Pancreas (tissue), 10 donors: ENCODE results near the gene SUGP2. TPM values are rescaled to one million over a fixed set of nuclear protein-coding genes. Genes with fewer than 3 reads are reported as not detected.

ENCODE experiments used
- ATAC-seq, 4 donors: fragments of 200-7000 bp; cut with Tn5 transposase; one replicate each; pipeline versions ENCODE4 v1.8.0 to v1.9.1; 2020; ENCODE audit warnings: mild to moderate bottlenecking in 4 of 4, moderate library complexity in 4 of 4
- DNase-seq, 6 donors: peaks; one replicate each; pipeline ENCODE4 v3.0.0-alpha.2; 2020
- FAIRE-seq: peaks from 2 replicates; lab custom pipeline; 2012; peaks lifted over from hg19 to GRCh38; lab: Jason Lieb, UNC
- H3K27ac ChIP-seq, 4 donors: fragments of 200-600 bp; sonication (generic); 1 replicate in 3 of 4; 2 replicates in 1 of 4; pipeline versions ENCODE4 v1.5.0 to v1.8.0; 2020
- H3K27me3 ChIP-seq, 4 donors: fragments of 200-600 bp; one replicate each; pipeline ENCODE4 v1.8.0; 2021
- H3K36me3 ChIP-seq, 3 donors: fragments of 200-600 bp; sonication (generic) in 1 of 3; one replicate each; pipeline versions ENCODE4 v1.5.0 to v1.8.0; 2020 to 2021
- H3K4me1 ChIP-seq, 3 donors: fragments of 200-600 bp; one replicate each; pipeline ENCODE4 v1.8.0; 2021
- H3K4me3 ChIP-seq, 4 donors: fragments of 200-600 bp; sonication (generic) in 2 of 4; one replicate each; pipeline versions ENCODE4 v1.5.0 to v1.8.0; 2020 to 2021
- H3K9me3 ChIP-seq, 4 donors: fragments of 200-600 bp; one replicate each; pipeline ENCODE4 v1.8.0; 2021
- WGBS, 2 donors: extraction: QIAGEN DNeasy Blood & Tissue Kit; methylation state at CpG; one replicate each; pipeline ENCODE4 v1.1.7; 2013; 5-methylcytosine and 5-hydroxymethylcytosine counted together
- intact Hi-C, 3 donors: fragments of 100-400 bp; cut with DNase I; formaldehyde crosslinking; loops; one replicate each; pipeline versions ENCODE4 v1.11.1 to v1.14.2; 2022
- polyA plus RNA-seq, 2 donors: library from polyadenylated mRNA; stranded (reverse); fragments of 200-250 nt; gene quantifications; one replicate each; pipeline ENCODE4 v1.2.3, GENCODE V29; 2013
- total RNA-seq, 6 donors: library from RNA; stranded (reverse); fragmentation: NEBNext Ultra II Directional in 4 of 6; extraction: Animal tissue kit (Norgen Biotek cat#: 25700) in 4 of 6; gene quantifications; one replicate each; pipeline versions ENCODE4 v1.2.1 to v1.2.4, GENCODE V29; 2021 to 2023
- TF ChIP-seq, protein P1 (sequence below), 4 donors: fragments of 200-600 bp; sonication (generic) in 3 of 4; IDR thresholded peaks; one replicate each; pipeline versions ENCODE4 v1.5.0 to v1.8.0; 2021; ENCODE audit warnings: antibody characterized with exemption in 4 of 4
- donor health status: healthy with polysubstance abuse.
- donor health status: DM: no; HTN: no; CAD: no; lungs with moderate emphysema.
- donor health status: DM: no; HTN: no; CAD: no.
- donor health status: control.
- donor health status: control.
- donor health status: Bipolar disorder and iron deficiency.
- donor health status: DM: yes; HTN: yes; CAD: no.
- donor health status: DM: no; HTN: no; CAD: no.
- donor health status: DM: no; HTN: no; CAD: no.
- donor health status: DM: yes; HTN: yes; CAD: no.

SUGP2 gene
- total and polyA plus RNA-seq, 8 donors, result 15.4 to 60.6 (median 25.3) TPM

DNA sequence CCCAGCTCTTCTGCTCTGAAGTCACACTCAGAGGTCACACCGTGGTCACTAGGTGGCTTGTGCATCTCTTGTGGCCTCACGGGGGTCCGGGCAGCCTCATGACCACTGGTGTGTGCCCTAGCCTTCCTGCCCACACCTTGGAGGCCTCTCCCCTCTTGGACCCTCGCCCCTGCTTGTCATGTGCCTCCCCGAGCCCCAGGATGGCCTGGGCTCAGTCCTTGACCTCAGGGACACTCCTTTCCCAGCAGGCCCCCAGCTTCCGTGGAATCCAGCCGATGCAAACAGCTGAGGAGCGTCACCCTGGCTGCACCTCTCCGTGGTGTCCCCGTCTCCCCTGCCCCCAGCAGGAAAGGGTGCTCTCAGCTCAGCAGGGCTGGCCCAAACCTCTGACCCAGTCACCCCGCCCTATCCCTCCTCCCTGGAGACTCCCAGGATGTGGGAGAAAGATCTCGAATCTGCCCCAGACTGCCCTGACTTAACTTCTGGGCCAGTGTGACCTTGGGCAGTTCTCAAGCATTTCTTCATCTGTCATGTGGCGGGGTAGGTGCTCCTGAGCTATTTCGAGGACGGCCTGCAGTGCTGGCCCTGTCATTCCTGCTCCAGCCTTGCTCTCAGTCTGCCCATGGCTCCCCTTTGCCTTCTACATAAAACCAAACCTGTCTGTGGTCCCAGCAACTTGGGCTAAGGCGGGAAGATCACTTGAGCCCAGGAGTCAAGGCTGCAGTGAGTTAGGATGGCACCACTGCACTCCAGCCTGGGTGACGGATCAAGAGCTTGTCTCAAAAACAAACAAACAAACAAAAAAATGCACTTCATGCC, 25.9 kb upstream of the SUGP2 start:
- H3K27ac ChIP-seq, result no peak overlapping the region
- 83 to 84% methylated on average over 17 of the region's 17 CpGs for WGBS, 2 donors
- peaks cover 0 to 5% (median 3%) of the 10 kb centered on the region in 3 donors for H3K4me1 ChIP-seq
- H3K36me3 ChIP-seq, result peaks cover 0 to 7% (median 0%) of the 10 kb centered on the region in 3 donors
- H3K9me3 ChIP-seq, result no peaks in the 10 kb centered on the region
- TF ChIP-seq, protein P1, sequence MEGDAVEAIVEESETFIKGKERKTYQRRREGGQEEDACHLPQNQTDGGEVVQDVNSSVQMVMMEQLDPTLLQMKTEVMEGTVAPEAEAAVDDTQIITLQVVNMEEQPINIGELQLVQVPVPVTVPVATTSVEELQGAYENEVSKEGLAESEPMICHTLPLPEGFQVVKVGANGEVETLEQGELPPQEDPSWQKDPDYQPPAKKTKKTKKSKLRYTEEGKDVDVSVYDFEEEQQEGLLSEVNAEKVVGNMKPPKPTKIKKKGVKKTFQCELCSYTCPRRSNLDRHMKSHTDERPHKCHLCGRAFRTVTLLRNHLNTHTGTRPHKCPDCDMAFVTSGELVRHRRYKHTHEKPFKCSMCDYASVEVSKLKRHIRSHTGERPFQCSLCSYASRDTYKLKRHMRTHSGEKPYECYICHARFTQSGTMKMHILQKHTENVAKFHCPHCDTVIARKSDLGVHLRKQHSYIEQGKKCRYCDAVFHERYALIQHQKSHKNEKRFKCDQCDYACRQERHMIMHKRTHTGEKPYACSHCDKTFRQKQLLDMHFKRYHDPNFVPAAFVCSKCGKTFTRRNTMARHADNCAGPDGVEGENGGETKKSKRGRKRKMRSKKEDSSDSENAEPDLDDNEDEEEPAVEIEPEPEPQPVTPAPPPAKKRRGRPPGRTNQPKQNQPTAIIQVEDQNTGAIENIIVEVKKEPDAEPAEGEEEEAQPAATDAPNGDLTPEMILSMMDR (IDR thresholded peaks at IDR 0.05), result no peak
- no peak for FAIRE-seq
- no peaks in the 10 kb centered on the region for H3K27me3 ChIP-seq
- no peak for DNase-seq
- intact Hi-C loops, result loop anchor here in 1 of 3 donors (10.0 kb wide), 1 partner anchor 76 kb away; the partner anchor contains the start of gene TMEM161A
- H3K4me3 ChIP-seq, result no peak overlapping the region
- no peak for ATAC-seq

DNA sequence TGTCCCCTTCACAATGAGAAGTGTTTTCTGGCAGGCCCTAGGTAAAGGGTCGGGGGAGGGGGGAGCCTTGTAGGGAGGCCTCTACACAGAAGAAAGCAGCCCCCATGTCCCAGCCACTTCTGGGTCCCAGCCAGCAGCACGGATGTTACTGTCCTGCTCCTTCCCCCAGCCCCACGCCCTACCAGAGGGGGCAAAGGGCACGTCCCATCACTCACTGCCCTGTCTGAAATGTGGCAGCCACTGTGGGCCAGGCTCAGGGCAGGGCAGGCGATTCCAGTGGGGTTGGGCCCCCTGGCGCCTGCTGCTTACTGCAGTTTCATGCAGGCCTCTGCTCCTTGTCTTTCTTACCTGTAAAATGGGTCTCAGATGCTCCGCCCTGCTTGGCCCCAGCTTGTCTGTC, 24.4 kb upstream of the SUGP2 start:
- H3K27me3 ChIP-seq, result no peaks in the 10 kb centered on the region
- TF ChIP-seq, protein P1 (IDR thresholded peaks at IDR 0.05), result no peak
- 78 to 85% methylated on average over 7 of the region's 7 CpGs for WGBS, 2 donors

DNA sequence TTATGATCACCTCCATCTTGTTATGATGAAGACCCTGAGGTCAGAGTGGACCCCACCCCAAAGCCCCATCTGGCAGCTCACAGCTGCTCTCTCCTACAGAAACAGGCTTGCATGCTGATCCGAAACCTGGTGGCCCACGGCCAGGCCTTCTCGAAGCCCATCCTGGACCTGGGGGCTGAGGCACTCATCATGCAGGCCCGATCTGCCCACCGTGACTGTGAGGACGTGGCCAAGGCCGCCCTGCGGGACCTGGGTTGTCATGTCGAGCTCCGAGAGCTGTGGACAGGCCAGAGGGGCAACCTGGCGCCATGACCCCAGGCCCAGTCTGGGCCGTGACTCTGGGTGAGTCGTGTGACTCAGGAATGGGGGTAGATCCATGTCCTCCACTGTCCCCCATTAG, 24.0 kb upstream of the SUGP2 start:
- ATAC-seq (no peak), DNase-seq (peak in 1 of 6 donors; percentile 64), FAIRE-seq (no peak)
- Histone ChIP-seq H3K36me3 (peaks cover 0 to 7% (median 0%) of the 10 kb centered on the region in 3 donors), H3K4me1 (peaks cover 0 to 5% (median 3%) of the 10 kb centered on the region in 3 donors), H3K9me3 (no peaks in the 10 kb centered on the region), H3K4me3 (no peak overlapping the region), H3K27me3 (no peaks in the 10 kb centered on the region), H3K27ac (no peak overlapping the region)
- TF ChIP-seq, protein P1 (IDR thresholded peaks at IDR 0.05), result no peak
- intact Hi-C loops, result loop anchor here in 1 of 3 donors (10.0 kb wide), 1 partner anchor 77 kb away; the partner anchor contains the start of gene TMEM161A
- WGBS, 2 donors, result 87 to 92% methylated on average over 13 of the region's 13 CpGs

More for the DNA sequence above, 24.4 kb upstream of the SUGP2 start:
- H3K4me1 ChIP-seq, result peaks cover 0 to 5% (median 3%) of the 10 kb centered on the region in 3 donors
- no peak for DNase-seq
- no peak overlapping the region for H3K27ac ChIP-seq
- ATAC-seq, result no peak
- FAIRE-seq, result no peak
- intact Hi-C loops, result loop anchor here in 1 of 3 donors (10.0 kb wide), 1 partner anchor 77 kb away; the partner anchor contains the start of gene TMEM161A
- no peak overlapping the region for H3K4me3 ChIP-seq
- H3K9me3 ChIP-seq, result no peaks in the 10 kb centered on the region
- peaks cover 0 to 7% (median 0%) of the 10 kb centered on the region in 3 donors for H3K36me3 ChIP-seq

DNA sequence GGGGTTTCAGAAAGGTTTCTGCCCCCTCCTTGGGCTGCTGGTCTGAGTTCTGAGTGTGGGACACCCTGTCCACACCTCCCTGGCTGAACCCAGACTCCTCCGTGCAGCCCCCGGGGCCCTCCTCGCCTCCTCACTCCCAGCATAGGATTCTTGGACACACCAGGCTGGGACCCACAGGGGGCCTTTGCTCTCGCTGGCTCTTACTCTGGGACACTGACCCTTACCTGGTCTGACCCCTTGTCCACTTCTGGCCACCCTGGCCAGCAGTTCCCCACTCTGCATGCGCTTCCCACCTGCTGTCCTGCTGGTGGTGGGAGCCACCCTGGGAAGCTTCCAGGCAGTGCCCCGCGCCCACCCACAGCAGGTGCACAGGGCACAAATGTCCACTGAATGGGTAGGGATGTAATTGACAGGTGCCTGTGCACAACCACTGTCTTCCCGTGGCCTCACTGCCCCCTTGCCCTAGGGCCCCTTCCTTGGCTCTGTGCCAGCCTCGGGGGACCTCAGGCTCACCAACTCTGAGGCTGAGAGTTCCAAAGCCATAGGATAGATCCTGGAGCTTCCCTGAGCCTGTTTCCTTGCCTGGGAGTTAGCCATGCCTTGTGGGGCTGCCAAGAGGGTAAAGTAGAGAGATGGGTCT, 23.4 kb upstream of the SUGP2 start:
- TF ChIP-seq, protein P1 (IDR thresholded peaks at IDR 0.05), result no peak
- Histone ChIP-seq H3K27me3 (no peaks in the 10 kb centered on the region), H3K36me3 (peaks cover 0 to 7% (median 0%) of the 10 kb centered on the region in 3 donors), H3K9me3 (no peaks in the 10 kb centered on the region), H3K4me1 (peaks cover 0 to 5% (median 3%) of the 10 kb centered on the region in 3 donors), H3K27ac (no peak overlapping the region), H3K4me3 (no peak overlapping the region)
- FAIRE-seq (no peak), DNase-seq (peak in 1 of 6 donors; percentile 55), ATAC-seq (no peak)
- intact Hi-C loops, result loop anchor here in 1 of 3 donors (10.0 kb wide), 1 partner anchor 78 kb away; the partner anchor contains the start of gene TMEM161A
- 78 to 81% methylated on average over 9 of the region's 9 CpGs for WGBS, 2 donors
